ENCODE data around the gene HDAC4.

GRCh38 chr2:239245107-239245506 lies 155.7 kb downstream of the HDAC4 start:
- no peak for TF ChIP-seq CTCF (IDR thresholded peaks at IDR 0.05 in 2 of 3, conservative IDR thresholded peaks at IDR 0.05 in 1 of 3; ENCODE audit: borderline replicate concordance in 1 of 3, insufficient read depth in 1 of 3, low read depth in 2 of 3, low read length in 2 of 3)
- no peak for TF ChIP-seq ATF3 (IDR thresholded peaks at IDR 0.05)
- TF ChIP-seq SIN3A (IDR thresholded peaks at IDR 0.05; ENCODE audit: low read depth), result no peak
- no peak for TF ChIP-seq SRF (IDR thresholded peaks at IDR 0.05; ENCODE audit: low read depth)
- TF ChIP-seq EZH2phosphoT487 (IDR thresholded peaks at IDR 0.05; ENCODE audit: borderline replicate concordance), result no peak
- TF ChIP-seq POLR2A (IDR thresholded peaks at IDR 0.05; ENCODE audit: borderline replicate concordance, extremely low read depth, insufficient read depth, insufficient read length), result no peak
